Choroid plexus epithelial cell (primary cell): ENCODE measurements around the gene RGS16.
"Not testable (repeated sequence)": the region's sequence is repeated elsewhere in the genome, so short reads cannot be mapped to it uniquely, and the experiment has no call there.

Source experiments
- DNase-seq: peaks from one replicate; pipeline ENCODE4 v3.0.0-alpha.2; 2010; ENCODE audit warnings: low read depth
- H3K4me3 ChIP-seq: 2 replicates; pipeline ENCODE4 v1.5.1; 2011; ENCODE audit warnings: low read depth, mild to moderate bottlenecking, control low read depth, low read length, moderate library complexity
- TF ChIP-seq, protein P1 (sequence below): conservative IDR thresholded peaks from 2 replicates; pipeline ENCODE4 v1.5.1; 2011; ENCODE audit warnings: low read depth, mild to moderate bottlenecking, control low read depth, inconsistent platforms, low read length, moderate library complexity

RGS16 gene

DNA sequence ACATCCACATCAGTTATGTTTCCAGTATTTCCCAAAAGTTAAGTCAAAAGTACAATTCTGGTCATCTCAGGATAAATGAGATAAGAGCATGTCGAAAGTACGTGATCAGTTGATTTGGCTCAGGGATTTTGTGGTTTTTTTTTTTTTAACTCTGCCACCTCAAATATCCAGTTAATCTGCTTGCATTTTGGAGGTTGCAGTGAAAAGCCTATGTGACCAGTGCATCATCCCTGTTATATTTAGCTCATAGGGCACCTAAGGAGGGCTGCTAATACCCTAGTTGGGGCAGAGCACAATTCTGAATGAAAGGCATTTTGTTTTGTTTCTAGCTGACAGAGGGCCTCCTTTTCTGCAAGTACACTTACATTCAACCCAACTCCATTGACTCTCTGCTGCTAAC lies 31.7 kb upstream of the RGS16 start:
- H3K4me3 ChIP-seq, result no peak overlapping the region
- TF ChIP-seq, protein P1, sequence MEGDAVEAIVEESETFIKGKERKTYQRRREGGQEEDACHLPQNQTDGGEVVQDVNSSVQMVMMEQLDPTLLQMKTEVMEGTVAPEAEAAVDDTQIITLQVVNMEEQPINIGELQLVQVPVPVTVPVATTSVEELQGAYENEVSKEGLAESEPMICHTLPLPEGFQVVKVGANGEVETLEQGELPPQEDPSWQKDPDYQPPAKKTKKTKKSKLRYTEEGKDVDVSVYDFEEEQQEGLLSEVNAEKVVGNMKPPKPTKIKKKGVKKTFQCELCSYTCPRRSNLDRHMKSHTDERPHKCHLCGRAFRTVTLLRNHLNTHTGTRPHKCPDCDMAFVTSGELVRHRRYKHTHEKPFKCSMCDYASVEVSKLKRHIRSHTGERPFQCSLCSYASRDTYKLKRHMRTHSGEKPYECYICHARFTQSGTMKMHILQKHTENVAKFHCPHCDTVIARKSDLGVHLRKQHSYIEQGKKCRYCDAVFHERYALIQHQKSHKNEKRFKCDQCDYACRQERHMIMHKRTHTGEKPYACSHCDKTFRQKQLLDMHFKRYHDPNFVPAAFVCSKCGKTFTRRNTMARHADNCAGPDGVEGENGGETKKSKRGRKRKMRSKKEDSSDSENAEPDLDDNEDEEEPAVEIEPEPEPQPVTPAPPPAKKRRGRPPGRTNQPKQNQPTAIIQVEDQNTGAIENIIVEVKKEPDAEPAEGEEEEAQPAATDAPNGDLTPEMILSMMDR, result no peak
- no peak for DNase-seq

DNA sequence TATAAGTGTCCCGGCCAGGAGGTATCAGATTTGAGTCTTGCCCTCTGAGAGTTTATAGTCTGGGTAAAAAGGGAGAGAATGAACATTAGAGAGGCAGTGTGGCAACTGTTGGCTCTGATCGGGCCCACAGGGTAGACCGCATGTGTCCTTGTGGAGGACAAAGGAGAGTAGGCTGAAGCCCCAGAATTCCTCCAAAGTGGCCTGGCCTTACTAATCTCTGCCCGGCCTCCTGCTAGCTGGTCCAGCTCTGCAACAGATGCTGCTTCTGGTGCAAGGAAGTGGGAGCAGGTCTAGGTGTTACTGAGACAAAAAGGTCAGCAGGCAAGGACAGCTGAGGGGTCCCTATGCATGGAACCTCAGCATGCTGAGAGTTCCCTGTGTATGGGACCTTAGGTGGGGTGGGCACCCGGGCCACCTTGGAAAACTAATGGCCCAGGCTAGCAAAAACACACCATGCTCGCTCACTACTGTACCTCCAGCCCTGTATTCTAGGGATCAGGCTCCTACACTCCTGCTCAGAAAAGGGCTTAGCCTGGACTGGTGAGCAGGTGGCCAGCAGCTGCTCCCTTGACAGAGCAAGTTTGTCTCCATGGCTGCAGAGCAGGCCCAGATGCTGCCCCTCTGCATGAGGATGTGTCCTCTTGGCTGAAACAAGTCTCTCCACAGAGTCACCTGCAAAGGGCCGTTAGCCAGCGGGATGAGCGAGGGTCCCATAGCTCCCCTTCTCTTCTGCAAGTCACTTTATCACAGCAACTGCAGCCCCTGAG lies 30.3 kb upstream of the RGS16 start:
- TF ChIP-seq, protein P1, result no peak
- no peak for DNase-seq
- no peak overlapping the region for H3K4me3 ChIP-seq

DNA sequence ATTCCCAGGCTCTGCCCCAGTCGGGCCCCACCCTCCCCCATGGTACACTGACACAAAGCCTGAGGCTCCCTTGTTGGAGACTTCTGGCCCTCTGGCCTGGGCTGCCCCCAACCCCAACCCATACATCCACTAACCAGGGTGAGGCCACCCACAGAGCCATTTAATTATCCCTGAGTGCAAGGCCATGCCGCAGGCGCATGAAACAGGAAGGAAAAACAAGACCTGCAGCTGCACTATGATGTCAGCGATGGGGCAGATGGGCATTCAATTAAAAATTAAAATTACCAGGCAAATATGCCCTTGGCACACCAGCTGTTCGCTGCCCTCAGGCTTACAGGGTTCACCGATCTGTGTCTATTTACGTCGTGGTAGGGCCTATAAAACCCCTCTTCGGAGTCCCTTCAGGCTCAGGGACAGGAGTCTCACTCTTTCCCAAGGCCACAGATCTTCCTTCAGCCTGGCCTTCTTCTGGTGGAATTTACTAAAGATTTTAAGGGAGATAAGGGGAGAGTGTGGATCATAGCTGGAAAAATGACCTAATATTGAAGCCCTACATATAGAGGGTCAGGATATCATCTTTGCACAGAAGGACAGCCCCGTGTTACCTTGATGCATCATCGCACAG lies 29.6 kb upstream of the RGS16 start:
- H3K4me3 ChIP-seq, result no peak overlapping the region
- no peak for DNase-seq
- TF ChIP-seq, protein P1, result no peak

DNA sequence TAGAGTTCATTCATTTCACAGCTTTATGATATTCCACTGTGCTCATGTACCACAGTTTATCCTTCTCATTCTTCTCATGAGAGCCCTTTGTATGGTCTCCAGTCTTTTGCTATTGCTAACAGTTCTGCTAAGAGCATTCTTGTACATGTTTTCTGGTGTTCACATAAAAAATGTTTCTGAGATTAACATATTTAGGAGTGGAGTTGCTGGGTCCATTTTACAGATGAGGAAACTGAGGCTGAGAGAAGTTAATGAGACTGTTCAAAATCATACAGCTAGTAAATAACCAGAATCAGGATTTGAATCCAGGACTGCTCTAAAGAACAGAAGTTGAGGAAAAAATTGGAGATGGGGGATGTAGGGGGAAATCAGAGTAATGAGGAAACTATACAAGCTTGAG lies 28.8 kb upstream of the RGS16 start:
- no peak overlapping the region for H3K4me3 ChIP-seq
- TF ChIP-seq, protein P1, result no peak
- no peak for DNase-seq

DNA sequence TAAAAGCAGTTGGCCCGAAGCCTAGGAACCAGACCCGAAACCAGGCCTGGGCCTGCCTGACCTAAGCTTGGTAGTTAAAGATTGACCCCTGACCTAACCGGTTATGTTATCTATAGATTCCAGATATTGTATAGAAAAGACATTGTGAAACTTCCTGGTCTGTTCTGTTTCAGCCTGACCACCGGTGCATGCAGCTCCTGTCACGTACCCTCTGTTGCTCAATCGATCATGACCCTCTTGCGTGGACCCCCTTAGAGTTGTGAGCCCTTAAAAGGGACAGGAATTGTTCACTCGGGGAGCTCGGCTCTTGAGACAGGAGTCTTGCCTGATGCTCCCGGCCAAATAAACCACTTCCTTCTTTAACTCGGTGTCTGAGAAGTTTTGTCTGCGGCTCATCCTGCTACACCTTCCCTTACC lies 28.3 kb upstream of the RGS16 start:
- H3K4me3 ChIP-seq, DNase-seq: not testable (repeated sequence)

DNA sequence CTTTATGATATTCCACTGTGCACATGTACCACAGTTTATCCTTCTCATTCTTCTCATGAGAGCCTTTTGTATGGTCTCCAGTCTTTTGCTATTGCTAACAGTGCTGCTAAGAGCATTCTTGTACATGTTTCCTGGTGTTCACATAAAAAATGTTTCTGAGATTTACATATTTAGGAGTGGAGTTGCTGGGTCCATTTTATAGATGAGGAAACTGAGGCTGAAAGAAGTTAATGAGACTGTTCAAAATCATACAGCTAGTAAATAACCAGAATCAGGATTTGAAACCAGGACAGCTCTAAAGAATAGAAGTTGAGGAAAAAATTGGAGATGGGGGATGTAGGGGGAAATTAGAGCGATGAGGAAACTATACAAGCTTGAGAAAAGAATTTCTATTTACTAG lies 27.8 kb upstream of the RGS16 start:
- H3K4me3 ChIP-seq, result no peak overlapping the region
- TF ChIP-seq, protein P1, result no peak
- DNase-seq, result no peak

DNA sequence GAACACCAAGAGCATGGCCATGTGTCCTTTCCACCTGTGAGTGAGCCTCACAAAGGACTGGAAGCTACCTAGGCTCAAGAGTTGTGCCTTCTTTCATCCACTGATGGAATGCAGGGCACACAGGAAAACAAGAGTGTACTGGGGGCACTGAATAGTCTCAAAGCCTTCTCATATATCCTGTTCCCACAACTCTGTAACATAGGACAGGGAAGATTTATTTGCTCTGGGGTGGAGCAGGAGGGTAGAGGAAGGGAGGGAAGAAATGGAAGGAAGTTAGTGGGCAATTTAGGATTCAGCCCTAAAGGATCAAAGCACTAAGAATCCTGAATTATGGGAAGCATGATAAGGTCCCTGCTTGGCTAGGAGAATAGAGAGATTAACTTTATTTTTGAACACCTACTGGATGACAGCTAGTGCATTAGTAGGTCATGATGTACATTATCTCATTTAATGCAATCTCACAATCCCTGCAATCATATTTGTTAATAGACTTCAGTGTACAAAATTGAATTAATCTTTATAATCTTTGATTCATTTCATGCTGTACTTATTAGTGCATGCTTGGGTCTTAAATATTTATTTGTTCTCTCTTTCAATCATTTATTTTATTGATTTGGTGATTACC lies 27.0 kb upstream of the RGS16 start:
- H3K4me3 ChIP-seq, result no peak overlapping the region
- no peak for DNase-seq
- TF ChIP-seq, protein P1, result no peak
